H1 (cell line): Measurements from ENCODE around the gene CTIF. TPM values are rescaled to one million over a fixed set of nuclear protein-coding genes. Genes with fewer than 3 reads are reported as not detected.

Source experiments
- ASH2L ChIP-seq: fragments of 200-600, 300-600 bp; sonication (generic); IDR thresholded peaks from one replicate; pipeline ENCODE4 v1.7.1; 2017; ENCODE audit warnings: low read length
- CBX8 ChIP-seq: fragments of 300-800, 300-1000 bp; sonication (generic); IDR thresholded peaks from 2 replicates; pipeline ENCODE4 v1.7.1; 2016; ENCODE audit warnings: low read depth, low read length, borderline replicate concordance
- CEBPB ChIP-seq: IDR thresholded peaks from 2 replicates; pipeline ENCODE4 v1.6.1; 2012; ENCODE audit warnings: low read depth, low read length
- EP300 ChIP-seq, 2 experiments: IDR thresholded peaks; 1 replicate in 1 of 2; 2 replicates in 1 of 2; pipeline ENCODE4 v1.6.1; 2011 to 2012; ENCODE audit warnings: low read depth in 2 of 2, low read length in 2 of 2, mild to moderate bottlenecking in 2 of 2, borderline replicate concordance in 1 of 2, inconsistent platforms in 1 of 2, moderate library complexity in 1 of 2
- EZH2 ChIP-seq: fragments of 200-600 bp; sonication (generic); IDR thresholded peaks from 2 replicates; pipeline ENCODE4 v1.7.1; 2012; ENCODE audit warnings: low read depth, mild to moderate bottlenecking, moderate library complexity, low read length, inconsistent platforms; ENCODE audit not compliant: severe bottlenecking
- TEAD4 ChIP-seq: IDR thresholded peaks from 2 replicates; pipeline ENCODE4 v1.6.1; 2012; ENCODE audit warnings: low read depth, low read length, inconsistent platforms, mixed read lengths
- YY1 ChIP-seq: IDR thresholded peaks from 2 replicates; pipeline ENCODE4 v1.6.1; 2011; ENCODE audit warnings: low read depth, mild to moderate bottlenecking, low read length
- polyA plus RNA-seq, 7 experiments: library from polyadenylated mRNA; depleted of rRNA in 3 of 7; stranded (reverse) in 5 of 7; unstranded in 2 of 7; fragments of >200 nt in 5 of 7; fragments of 200-250 nt in 2 of 7; gene quantifications; 1 replicate in 5 of 7; 2 replicates in 1 of 7; 4 replicates in 1 of 7; pipeline versions ENCODE4 v1.2.1 to v1.2.3, GENCODE V29; 2011 to 2013; ENCODE audit warnings: missing spikeins in 2 of 7, mixed read lengths in 2 of 7
- total RNA-seq: library from RNA; stranded (reverse); fragmentation: NEBNext Ultra II Directional; extraction: Animal tissue kit (Norgen Biotek cat#: 25700); gene quantifications from 2 replicates; pipeline ENCODE4 v1.2.1, GENCODE V29; 2021

CTIF gene
- total and polyA plus RNA-seq, 2 of the 8 experiments (the other 6 are each of a cell fraction or from before 2014, with no cell fraction given), result 9.0 to 17.8 TPM

GRCh38 chr18:48868468-48869466, 329.9 kb downstream of the CTIF start (continued):
- no peak for TF ChIP-seq TEAD4
- TF ChIP-seq YY1, result no peak
- TF ChIP-seq EP300 (IDR thresholded peaks at IDR 0.05; ENCODE audit: borderline replicate concordance in 1 of 2, low read depth in 2 of 2, low read length in 2 of 2), result no peak
- no peak for TF ChIP-seq CBX8
- TF ChIP-seq ASH2L, result no peak
- no peak for TF ChIP-seq CEBPB
- TF ChIP-seq EZH2, result no peak
- TF ChIP-seq, all 59 proteins: peak for 0
